Endothelial cell of umbilical vein (primary cell): Measurements from ENCODE around the gene DNAH10. TPM values are rescaled to one million over a fixed set of nuclear protein-coding genes. Genes with fewer than 3 reads are reported as not detected.

Source experiments
- BruUV-seq: library from RNA; stranded (reverse); fragments of 400-500 nt; replicated peaks from 2 replicates; lab custom pipeline; 2021; lab: Mats Ljungman, UMichigan
- CTCF ChIA-PET: fragments of 300-600, 350-600 bp; sonication (Branson Sonifier 250); formaldehyde crosslinking; loops from one replicate; lab custom pipeline; 2021; ENCODE audit warnings: antibody characterized with exemption, inconsistent platforms; lab: Charles Lee
- POLR2A ChIA-PET: fragments of 300-600, 350-600 bp; sonication (Branson Sonifier 250); formaldehyde crosslinking; loops from one replicate; lab custom pipeline; 2021; ENCODE audit warnings: antibody characterized with exemption, inconsistent platforms; lab: Charles Lee
- DNase-seq: peaks from one replicate; pipeline ENCODE4 v3.0.0-alpha.2; 2011; ENCODE audit warnings: low read depth, low spot score
- FAIRE-seq: peaks from 2 replicates; lab custom pipeline; 2011; peaks lifted over from hg19 to GRCh38; lab: Jason Lieb, UNC
- H2AFZ ChIP-seq: 2 replicates; pipeline ENCODE4 v1.6.0; 2012; ENCODE audit warnings: low read depth, low read length, control low read depth, inconsistent platforms
- H3K27ac ChIP-seq: 2 replicates; pipeline ENCODE4 v1.5.1; 2011; ENCODE audit warnings: low read depth, mild to moderate bottlenecking, control low read depth, low read length, moderate library complexity; ENCODE audit not compliant: insufficient read depth
- H3K27me3 ChIP-seq, 2 experiments: 2 replicates each; pipeline versions ENCODE4 v1.6.0 to v1.6.1; 2011; ENCODE audit warnings: low read length in 2 of 2, mixed read lengths in 1 of 2; ENCODE audit not compliant: control insufficient read depth in 2 of 2, insufficient read depth in 2 of 2
- H3K36me3 ChIP-seq, 2 experiments: 2 replicates in 1 of 2; 3 replicates in 1 of 2; pipeline ENCODE4 v1.5.1; 2011; ENCODE audit warnings: low read length in 2 of 2, mild to moderate bottlenecking in 1 of 2, moderate library complexity in 1 of 2; ENCODE audit not compliant: control insufficient read depth in 2 of 2, insufficient read depth in 2 of 2; ENCODE audit errors: extremely low read depth in 1 of 2
- H3K4me1 ChIP-seq: 3 replicates; pipeline ENCODE4 v1.5.1; 2011; ENCODE audit warnings: mild to moderate bottlenecking, low read length; ENCODE audit not compliant: control insufficient read depth, insufficient read depth; ENCODE audit errors: extremely low read depth
- H3K4me2 ChIP-seq: 2 replicates; pipeline ENCODE4 v1.6.1; 2011; ENCODE audit warnings: low read length, control low read depth, mixed read lengths; ENCODE audit not compliant: insufficient read depth
- H3K4me3 ChIP-seq, 3 experiments: fragments of 200-600 bp in 1 of 3; sonication (generic), shearing (Covaris generic) in 1 of 3; replicated peaks in 1 of 3; 2 replicates each; pipeline ENCODE4 v1.5.1; 2011 to 2016; ENCODE audit warnings: control low read depth in 3 of 3, low read length in 3 of 3, mild to moderate bottlenecking in 2 of 3, inconsistent platforms in 1 of 3, low read depth in 1 of 3, moderate library complexity in 1 of 3; ENCODE audit not compliant: insufficient read depth in 1 of 3
- H3K79me2 ChIP-seq: 2 replicates; pipeline ENCODE4 v1.6.0; 2012; ENCODE audit warnings: low read length, inconsistent platforms; ENCODE audit not compliant: control insufficient read depth, insufficient read depth
- H3K9ac ChIP-seq: replicated peaks from 2 replicates; pipeline ENCODE3; 2011; ENCODE audit warnings: low read length, control low read depth; ENCODE audit not compliant: insufficient read depth; ENCODE audit errors: extremely low read depth
- H3K9me1 ChIP-seq: replicated peaks from 3 replicates; pipeline ENCODE4 v1.6.0; 2011; ENCODE audit warnings: mild to moderate bottlenecking, low read length; ENCODE audit not compliant: control insufficient read depth, insufficient read depth; ENCODE audit errors: extremely low read depth
- H3K9me3 ChIP-seq: replicated peaks from 2 replicates; pipeline ENCODE4 v1.5.1; 2012; ENCODE audit warnings: low read length, inconsistent platforms; ENCODE audit not compliant: control insufficient read depth, insufficient read depth
- H4K20me1 ChIP-seq: replicated peaks from 2 replicates; pipeline ENCODE3; 2011; ENCODE audit warnings: mild to moderate bottlenecking, low read length; ENCODE audit not compliant: control insufficient read depth, insufficient read depth; ENCODE audit errors: extremely low read depth
- CTCF ChIP-seq, 2 donors: IDR thresholded peaks; 1 replicate in 1 of 2; 2 replicates in 1 of 2; pipeline ENCODE4 v1.5.1; 2011; ENCODE audit warnings: low read length in 2 of 2, mild to moderate bottlenecking in 2 of 2, moderate library complexity in 2 of 2, control low read depth in 1 of 2, inconsistent platforms in 1 of 2, low read depth in 1 of 2; ENCODE audit not compliant: insufficient read depth in 1 of 2; ENCODE audit errors: extremely low read depth in 1 of 2
- EZH2 ChIP-seq: IDR thresholded peaks from 2 replicates; pipeline ENCODE4 v1.6.1; 2012; ENCODE audit warnings: borderline replicate concordance, low read depth, mild to moderate bottlenecking, moderate library complexity, low read length, inconsistent platforms; ENCODE audit not compliant: severe bottlenecking
- FOS ChIP-seq: IDR thresholded peaks from 2 replicates; pipeline ENCODE4 v1.6.1; 2011; ENCODE audit warnings: mild to moderate bottlenecking, low read length, moderate library complexity, borderline replicate concordance; ENCODE audit not compliant: insufficient read depth
- GATA2 ChIP-seq: IDR thresholded peaks from 2 replicates; pipeline ENCODE4 v1.7.0; 2011; ENCODE audit warnings: low read depth, mild to moderate bottlenecking, moderate library complexity, mixed read lengths, low read length; ENCODE audit not compliant: insufficient read length, insufficient read depth
- JUN ChIP-seq: IDR thresholded peaks from 2 replicates; pipeline ENCODE4 v1.6.1; 2011; ENCODE audit warnings: borderline replicate concordance, low read depth; ENCODE audit not compliant: insufficient read length, insufficient read depth
- MYC ChIP-seq: IDR thresholded peaks from one replicate; pipeline ENCODE4 v1.6.1; 2011; ENCODE audit warnings: mild to moderate bottlenecking, low read depth, low read length
- POLR2AphosphoS5 ChIP-seq: IDR thresholded peaks from 2 replicates; pipeline ENCODE4 v1.6.1; 2012; ENCODE audit warnings: low read depth, mild to moderate bottlenecking, control low read depth, low read length, moderate library complexity; ENCODE audit not compliant: insufficient read depth
- dilution Hi-C: fragments of 300-500 bp; cut with MboI; formaldehyde crosslinking; loops from one replicate; pipeline ENCODE4 v1.15.0; 2019; ENCODE audit warnings: low sequenced_read_pairs; ENCODE audit not compliant: extremely low pct_ligation_motif_present
- intact Hi-C: fragments of 100-400 bp; cut with micrococcal nuclease; formaldehyde crosslinking; loops from one replicate; pipeline ENCODE4 v1.10.0; 2022
- polyA plus RNA-seq, 4 experiments: library from polyadenylated mRNA; depleted of rRNA in 3 of 4; stranded (reverse) in 3 of 4; unstranded in 1 of 4; fragments of >200 nt; gene quantifications; 2 replicates each; pipeline versions ENCODE4 v1.2.1 to v1.2.3, GENCODE V29; 2011 to 2012; ENCODE audit warnings: missing spikeins in 1 of 4
- total RNA-seq: library from RNA; stranded (reverse); gene quantifications from 2 replicates; pipeline ENCODE4 v1.2.3, GENCODE V29; 2021

Gene DNAH10
- total and polyA plus RNA-seq, 2 donors (not counting 3 experiments of a cell fraction or from before 2014, with no cell fraction given), result 0.04 to 0.31 TPM

- POLR2A ChIA-PET, result no interaction called here
- H3K27me3 ChIP-seq, result no peaks in the 10 kb centered on the region
- no peak overlapping the region for H3K9ac ChIP-seq
- no peaks in the 10 kb centered on the region for H3K9me3 ChIP-seq
- H4K20me1 ChIP-seq, result no peaks in the 10 kb centered on the region
- dilution Hi-C loops, result no loop called here
- peaks cover 2 to 7% of the 10 kb centered on the region in 2 experiments for H3K36me3 ChIP-seq
- DNase-seq (no peak), FAIRE-seq (no peak)
- peaks cover 5% of the 10 kb centered on the region for H3K4me1 ChIP-seq
- no peak for TF ChIP-seq GATA2
- no peak for TF ChIP-seq CTCF (IDR thresholded peaks at IDR 0.05; ENCODE audit: extremely low read depth in 1 of 2, insufficient read depth in 1 of 2, low read depth in 1 of 2, low read length in 2 of 2)
- no peak for TF ChIP-seq FOS
- no peak for TF ChIP-seq EZH2
- no peak for TF ChIP-seq POLR2AphosphoS5
- TF ChIP-seq JUN, result no peak
- TF ChIP-seq MYC, result no peak
- intact Hi-C loops, result no loop called here
- no peak overlapping the region for H3K27ac ChIP-seq
- H3K4me3 ChIP-seq, result no peak overlapping the region
- no peaks in the 10 kb centered on the region for H3K79me2 ChIP-seq
- H3K9me1 ChIP-seq, result no peaks in the 10 kb centered on the region
- no peak overlapping the region for H2AFZ ChIP-seq
- CTCF ChIA-PET, result interaction anchor here (2.9 kb wide), 1 partner anchor 32 kb away, joined by 12 read pairs; no protein-coding TSS in a partner anchor
- H3K4me2 ChIP-seq, result no peak overlapping the region
- no TSS peak for BruUV-seq
Measured at GRCh38 chr12:123936956-123937706, 175.0 kb downstream of the DNAH10 start.
